CD4-positive, alpha-beta T cell treated with Interleukin-10 for 1 hour (primary cell): ENCODE measurements around the gene ZNF200.
A peak's percentile ranks its signal among the peaks of the same experiment; 100 is the strongest.
"Not testable (repeated sequence)": the region's sequence is repeated elsewhere in the genome, so short reads cannot be mapped to it uniquely, and the experiment has no call there.

Source experiments
- DNase-seq: peaks from one replicate; pipeline ENCODE4 v3.0.0-alpha.2; 2020

Gene ZNF200

DNA sequence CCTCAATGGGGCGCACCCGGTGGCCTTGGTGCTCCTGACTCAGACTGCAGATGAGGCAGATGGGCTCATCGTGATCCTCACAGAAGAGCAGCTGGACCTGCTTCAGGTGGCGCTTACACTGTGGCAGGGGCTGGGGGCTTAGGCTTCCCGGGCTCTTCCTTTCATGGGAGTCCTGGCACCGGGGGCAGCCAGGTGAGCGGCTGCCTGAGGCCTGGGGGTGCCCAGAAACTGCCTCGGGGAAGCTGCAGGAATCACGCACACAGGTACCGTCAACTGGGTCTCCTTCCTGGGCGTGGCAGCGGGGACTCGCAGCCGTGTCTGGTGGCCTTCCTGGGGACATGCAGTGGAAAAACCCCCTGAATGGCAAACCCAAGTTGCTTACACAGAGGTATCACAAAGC, 14.5 kb upstream of the ZNF200 start:
- DNase-seq: no peak

DNA sequence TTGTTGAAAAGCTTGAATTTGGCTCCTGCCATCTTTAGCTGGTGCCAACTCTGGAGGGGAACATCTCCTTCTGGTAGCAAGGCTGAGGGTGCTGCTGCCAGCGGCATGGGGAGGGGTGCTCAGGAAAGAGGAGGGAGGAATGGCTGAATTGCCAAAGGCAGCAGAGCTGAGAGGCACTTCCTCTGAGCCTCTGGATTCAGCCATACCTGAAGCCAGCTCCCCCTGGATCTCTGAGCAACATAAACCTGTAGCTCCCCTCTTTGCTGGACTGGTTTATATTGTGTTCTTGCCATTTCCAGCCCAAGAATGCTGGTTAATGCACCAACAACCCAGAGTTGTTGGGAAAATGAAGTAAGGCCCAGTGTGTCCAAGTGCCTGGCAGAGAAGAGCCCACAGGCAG, 14.1 kb upstream of the ZNF200 start:
- DNase-seq: no peak

- DNase-seq: no peak
Observed at GRCh38 chr16:3248596-3248995, 13.6 kb upstream of the ZNF200 start.

GRCh38 chr16:3246876-3247275, 11.9 kb upstream of the ZNF200 start:
- no peak for DNase-seq

GRCh38 chr16:3246002-3246401, 11.0 kb upstream of the ZNF200 start:
- no peak for DNase-seq

GRCh38 chr16:3243882-3244281, 8.9 kb upstream of the ZNF200 start:
- no peak for DNase-seq

GRCh38 chr16:3242709-3243108, 7.8 kb upstream of the ZNF200 start:
- no peak for DNase-seq

DNA sequence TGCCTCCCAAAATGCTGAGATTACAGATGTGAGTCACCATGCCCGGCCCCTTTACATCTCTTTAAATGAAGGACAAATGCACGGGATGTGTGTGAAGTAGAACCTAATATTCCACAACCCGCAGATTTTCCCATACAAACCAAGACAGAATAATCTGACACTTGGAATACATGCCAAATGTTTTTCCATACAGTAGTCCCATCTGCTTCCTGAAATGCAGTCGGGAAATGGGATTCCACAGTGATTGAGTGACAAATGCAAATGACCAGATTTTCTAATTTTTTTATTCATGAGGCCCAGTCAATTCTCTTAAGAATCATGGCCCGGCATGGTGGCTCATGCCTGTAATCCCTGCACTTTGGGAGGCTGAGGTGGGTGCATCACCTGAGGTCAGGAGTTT, 6.8 kb upstream of the ZNF200 start:
- no peak for DNase-seq

- DNase-seq: peak; percentile 55
Observed at GRCh38 chr16:3235856-3236669, 1.1 kb upstream of the ZNF200 start.

GRCh38 chr16:3234543-3234856, 458 bp downstream of the ZNF200 start:
- DNase-seq: no peak

DNA sequence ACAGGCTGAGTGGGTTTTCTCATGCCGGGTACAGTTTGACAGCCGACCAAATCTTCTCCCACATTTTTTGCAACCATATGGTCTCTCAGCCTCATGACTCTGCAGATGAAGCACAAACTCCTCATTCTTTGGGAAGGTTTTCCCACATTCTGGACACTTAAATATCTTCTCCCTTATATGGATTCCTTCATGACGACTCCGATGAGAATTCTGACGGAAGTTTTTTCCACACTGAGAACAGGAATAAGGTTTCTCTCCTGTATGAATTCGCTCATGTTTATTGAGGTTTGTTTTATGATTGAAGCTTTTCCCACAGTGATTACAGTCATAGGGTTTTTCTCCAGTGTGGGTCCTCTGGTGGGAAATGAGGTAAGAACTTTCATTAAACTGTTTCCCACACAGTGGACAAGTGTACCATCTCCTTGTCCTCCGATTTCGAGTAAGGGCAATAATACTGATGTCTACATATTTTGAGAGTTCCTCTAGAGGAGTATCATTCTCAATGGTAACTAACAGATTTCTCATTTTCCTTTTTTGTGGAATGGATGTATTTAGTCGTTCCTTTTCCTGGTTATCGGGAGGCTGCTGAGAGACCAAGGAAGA, 10.9 kb downstream of the ZNF200 start:
- DNase-seq: no peak

DNA sequence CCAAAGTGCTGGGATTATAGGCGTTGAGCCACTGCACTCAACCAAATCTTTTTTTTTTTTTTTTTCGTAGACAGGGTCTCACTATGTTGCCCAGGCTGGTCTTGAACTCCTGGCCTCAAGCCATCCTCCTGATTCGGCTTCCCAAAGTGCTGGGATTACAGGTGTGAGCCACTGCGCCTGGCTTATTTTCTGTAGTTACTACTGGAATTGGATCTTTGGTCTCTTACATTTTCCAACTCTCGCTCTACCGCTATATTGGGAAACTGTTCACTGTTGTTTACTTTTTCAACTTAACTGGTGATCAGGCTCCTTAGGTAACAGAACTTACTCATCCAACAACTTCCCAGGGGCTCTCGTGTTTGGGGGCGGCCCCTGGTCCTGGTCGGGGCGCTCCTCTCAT, 14.1 kb downstream of the ZNF200 start:
- DNase-seq: no peak

DNA sequence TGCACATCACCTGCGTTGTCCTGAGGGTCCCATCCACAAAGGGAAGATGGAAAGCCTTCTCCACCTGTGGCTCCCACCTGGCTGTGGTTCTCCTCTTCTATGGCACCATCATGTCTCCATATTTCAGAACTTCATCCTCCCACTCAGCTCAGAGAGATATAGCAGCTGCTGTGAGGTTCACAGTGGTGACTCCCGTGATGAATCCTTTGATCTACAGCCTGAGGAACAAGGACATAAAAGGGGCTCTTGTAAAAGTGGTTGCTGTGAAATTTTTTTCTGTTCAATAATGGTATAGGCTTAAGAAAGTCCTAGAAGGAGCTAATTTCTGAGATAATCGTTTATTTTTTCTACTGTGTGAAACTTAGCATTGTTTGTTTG, 18.7 kb downstream of the ZNF200 start:
- peak; percentile 24 for DNase-seq

DNA sequence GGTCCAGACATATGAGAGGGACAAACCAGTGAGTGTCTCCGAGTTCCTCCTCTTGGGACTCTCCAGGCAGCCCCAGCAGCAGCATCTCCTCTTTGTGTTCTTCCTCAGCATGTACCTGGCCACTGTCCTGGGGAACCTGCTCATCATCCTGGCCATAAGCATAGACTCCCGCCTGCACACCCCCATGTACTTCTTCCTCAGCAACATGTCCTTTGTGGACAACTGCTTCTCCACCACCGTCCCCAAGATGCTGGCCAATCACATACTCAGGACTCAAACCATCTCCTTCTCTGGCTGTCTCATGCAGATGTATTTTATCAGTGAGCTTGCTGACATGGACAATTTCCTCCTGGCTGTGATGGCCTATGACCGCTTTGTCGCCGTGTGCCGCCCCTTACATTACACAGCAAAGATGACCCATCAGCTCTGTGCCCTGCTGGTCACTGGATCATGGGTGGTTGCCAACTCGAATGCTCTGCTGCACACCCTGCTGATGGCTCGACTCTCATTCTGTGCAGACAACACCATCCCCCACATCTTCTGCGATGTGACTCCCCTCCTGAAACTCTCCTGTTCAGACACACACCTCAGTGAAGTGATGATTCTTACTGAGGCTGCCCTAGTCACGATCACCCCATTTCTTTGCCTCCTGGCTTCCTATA, 19.2 kb downstream of the ZNF200 start:
- DNase-seq: no peak

- DNase-seq: peak; percentile 67
Observed at GRCh38 chr16:3214904-3215600, 19.9 kb downstream of the ZNF200 start.

GRCh38 chr16:3212567-3212966, 22.4 kb downstream of the ZNF200 start:
- no peak for DNase-seq

- no peak for DNase-seq
Observed at GRCh38 chr16:3212006-3212405, 23.0 kb downstream of the ZNF200 start.

DNA sequence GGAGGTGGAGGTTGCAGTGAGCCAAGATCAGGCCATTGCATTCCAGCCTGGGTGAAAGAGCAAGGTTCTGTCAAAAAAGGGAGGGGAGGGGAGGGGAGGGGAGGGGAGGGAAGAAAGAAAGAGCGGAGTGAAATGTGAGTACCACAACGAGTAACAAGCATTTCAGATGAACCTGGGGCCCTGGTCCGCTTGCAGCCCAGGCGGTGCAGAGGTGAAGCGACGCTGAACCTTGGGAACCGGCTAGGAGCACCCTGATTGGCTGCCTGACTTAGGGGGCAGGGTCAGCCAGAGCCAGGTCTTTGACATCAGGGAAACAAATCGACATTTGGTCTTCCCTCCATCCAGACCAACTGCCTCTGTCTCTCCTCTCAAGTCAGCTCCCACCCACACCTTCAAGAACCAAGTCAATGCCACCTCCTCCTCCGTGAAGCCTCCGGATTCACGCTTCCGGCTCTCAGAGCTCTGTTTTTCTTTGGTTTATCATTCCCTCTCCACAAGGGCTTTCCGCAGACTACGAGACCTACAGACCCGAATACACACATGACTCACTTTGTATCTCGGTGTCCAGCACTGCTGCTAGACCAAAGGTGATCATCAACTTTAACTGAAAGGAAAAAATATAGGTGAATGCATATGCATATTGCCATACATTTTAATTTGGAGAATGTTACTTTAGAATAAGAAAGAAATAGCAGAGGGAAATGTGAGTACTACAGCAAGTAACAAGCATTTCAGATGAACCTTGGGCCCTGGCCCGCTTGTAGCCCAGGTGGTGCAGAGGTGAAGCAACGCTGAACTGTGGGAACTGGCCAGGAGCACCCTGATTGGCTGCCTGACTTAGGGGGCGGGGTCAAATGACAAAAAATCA, 27.6 kb downstream of the ZNF200 start:
- DNase-seq: no peak

- not testable (repeated sequence) for DNase-seq
Observed at GRCh38 chr16:3205939-3206338, 29.0 kb downstream of the ZNF200 start.

GRCh38 chr16:3202903-3203539, 31.9 kb downstream of the ZNF200 start:
- DNase-seq: no peak

GRCh38 chr16:3198334-3199072, 36.5 kb downstream of the ZNF200 start:
- DNase-seq: no peak
